GM21786 (cell line): ENCODE data around the gene ACSM2A.
"Not testable (repeated sequence)": the region's sequence is repeated elsewhere in the genome, so short reads cannot be mapped to it uniquely, and the experiment has no call there.

Experiments
- ATAC-seq: cut with Tn5 transposase; IDR thresholded peaks from one replicate; pipeline ENCODE4 v1.9.1; 2021; ENCODE audit not compliant: unreplicated experiment

Gene ACSM2A

GRCh38 chr16:20536669-20537068 is 85.3 kb downstream of the ACSM2A start:
- ATAC-seq = not testable (repeated sequence)
